ENCODE measurements around the gene NUP93.

Gene NUP93

GRCh38 chr16:56832768-56833167 is 102.8 kb downstream of the NUP93 start:
- TF ChIP-seq, protein P1, sequence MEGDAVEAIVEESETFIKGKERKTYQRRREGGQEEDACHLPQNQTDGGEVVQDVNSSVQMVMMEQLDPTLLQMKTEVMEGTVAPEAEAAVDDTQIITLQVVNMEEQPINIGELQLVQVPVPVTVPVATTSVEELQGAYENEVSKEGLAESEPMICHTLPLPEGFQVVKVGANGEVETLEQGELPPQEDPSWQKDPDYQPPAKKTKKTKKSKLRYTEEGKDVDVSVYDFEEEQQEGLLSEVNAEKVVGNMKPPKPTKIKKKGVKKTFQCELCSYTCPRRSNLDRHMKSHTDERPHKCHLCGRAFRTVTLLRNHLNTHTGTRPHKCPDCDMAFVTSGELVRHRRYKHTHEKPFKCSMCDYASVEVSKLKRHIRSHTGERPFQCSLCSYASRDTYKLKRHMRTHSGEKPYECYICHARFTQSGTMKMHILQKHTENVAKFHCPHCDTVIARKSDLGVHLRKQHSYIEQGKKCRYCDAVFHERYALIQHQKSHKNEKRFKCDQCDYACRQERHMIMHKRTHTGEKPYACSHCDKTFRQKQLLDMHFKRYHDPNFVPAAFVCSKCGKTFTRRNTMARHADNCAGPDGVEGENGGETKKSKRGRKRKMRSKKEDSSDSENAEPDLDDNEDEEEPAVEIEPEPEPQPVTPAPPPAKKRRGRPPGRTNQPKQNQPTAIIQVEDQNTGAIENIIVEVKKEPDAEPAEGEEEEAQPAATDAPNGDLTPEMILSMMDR (IDR thresholded peaks at IDR 0.05; ENCODE audit: low read depth, low read length), result no peak
- DNase-seq (ENCODE audit: extremely low read depth, low read depth), result no peak

DNA sequence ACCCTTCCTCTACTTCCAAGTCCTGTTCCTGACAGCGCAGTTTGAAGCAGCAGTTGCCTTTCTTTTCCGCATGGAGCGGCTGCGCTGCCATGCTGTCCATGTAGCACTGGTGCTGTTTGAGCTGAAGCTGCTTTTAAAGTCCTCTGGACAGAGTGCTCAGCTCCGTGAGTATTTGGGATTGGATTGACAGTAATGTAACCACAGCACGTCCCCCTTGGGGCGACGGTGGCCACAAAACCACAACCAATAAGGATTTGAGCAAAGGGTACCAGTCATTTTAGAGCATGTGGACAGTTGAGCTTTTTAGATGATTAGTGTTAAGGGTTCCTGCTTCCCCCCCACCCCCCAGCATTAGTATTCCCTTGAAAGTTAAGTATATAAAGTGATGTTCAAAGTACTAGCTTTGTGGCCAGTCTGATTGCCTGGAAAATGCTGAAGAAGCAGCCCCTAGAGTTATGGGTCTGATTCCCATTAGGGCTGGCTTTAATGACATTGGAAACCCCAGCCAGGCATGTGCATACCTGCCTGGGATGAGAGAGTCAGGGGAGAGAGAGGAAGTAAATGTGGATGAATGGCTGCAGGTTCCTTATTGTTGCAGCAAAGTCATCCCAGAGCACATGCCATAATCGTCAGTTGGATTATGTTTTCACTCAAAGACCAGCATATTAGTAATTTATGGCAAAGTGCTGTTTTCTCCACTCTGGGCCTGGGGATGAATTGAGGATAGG is 103.5 kb downstream of the NUP93 start:
- DNase-seq (ENCODE audit: extremely low read depth, low read depth), result no peak
- TF ChIP-seq, protein P1 (IDR thresholded peaks at IDR 0.05; ENCODE audit: low read depth, low read length), result no peak

- TF ChIP-seq, protein P1 (IDR thresholded peaks at IDR 0.05; ENCODE audit: low read depth, low read length), result no peak
- no peak for DNase-seq (ENCODE audit: extremely low read depth, low read depth)
Measured at GRCh38 chr16:56835320-56835719, 105.4 kb downstream of the NUP93 start.

DNA sequence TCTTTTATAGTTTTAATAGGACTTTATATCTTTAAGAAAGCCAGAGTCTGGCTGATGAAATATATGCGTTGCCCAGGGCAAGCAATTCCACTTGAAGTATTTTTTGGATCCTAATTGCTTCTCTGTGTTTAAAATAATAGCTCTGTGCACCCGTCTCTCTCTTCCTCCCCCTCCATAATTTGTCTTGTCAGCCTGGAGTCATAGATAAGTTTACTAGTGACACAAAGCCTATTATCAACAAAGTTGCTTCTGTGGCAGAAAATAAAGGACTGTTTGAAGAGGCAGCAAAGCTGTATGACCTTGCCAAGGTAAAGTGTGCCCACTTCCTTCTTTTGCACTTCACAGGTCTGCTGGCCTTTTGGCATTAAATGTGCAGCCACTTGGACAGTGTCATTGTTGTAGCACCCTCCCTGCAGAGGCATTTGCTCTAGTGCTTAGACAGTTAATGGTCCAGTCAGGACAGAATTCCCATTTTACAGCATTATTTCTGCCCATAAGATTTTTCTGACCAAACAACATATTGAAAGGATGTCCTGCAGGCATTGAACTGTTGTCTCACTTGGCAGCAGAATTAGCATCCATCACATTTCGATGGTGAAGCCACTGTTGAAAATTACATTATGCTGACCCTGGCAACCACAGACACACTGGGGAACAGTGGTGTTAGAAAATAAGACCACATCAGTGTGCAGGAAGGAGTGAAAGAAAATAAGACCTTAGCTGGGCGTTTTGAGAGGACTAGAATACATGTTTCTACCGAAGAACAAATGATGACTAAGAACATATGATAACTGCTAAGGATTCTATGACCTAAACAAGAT is 106.7 kb downstream of the NUP93 start:
- TF ChIP-seq, protein P1 (IDR thresholded peaks at IDR 0.05; ENCODE audit: low read depth, low read length), result no peak
- no peak for DNase-seq (ENCODE audit: extremely low read depth, low read depth)

DNA sequence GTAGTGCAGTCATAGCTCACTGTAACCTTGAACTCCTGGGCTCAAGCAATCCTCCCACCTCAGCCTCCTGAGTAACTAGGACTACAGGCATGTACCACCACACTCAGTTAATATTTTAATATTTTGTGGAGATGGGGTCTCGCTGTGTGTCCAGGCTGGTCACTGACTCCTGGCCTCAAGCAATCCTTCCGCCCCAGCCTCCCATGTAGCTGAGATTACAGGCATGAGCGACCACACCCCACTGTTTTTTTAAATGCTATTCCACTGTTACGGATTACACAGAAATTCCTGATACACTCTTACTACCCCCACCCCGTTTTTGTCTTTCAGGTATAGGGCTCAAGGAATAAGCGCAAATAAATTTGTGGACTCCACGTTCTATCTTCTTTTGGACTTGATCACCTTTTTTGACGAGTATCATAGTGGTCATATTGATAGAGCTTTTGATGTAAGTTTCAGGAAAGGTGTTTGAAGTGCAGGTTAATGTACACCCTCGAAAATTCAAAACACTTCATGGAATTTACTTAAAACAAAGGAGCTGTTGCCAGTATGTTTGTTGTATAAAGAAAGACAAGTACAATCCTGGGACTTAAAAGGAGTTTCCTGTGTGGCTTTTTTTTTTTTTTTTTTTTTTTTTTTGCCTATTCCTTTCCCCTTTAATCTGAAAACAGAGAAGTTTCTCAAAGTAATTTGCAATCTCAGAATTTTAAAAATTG is 108.9 kb downstream of the NUP93 start:
- TF ChIP-seq, protein P1 (IDR thresholded peaks at IDR 0.05; ENCODE audit: low read depth, low read length), result no peak
- no peak for DNase-seq (ENCODE audit: extremely low read depth, low read depth)

DNA sequence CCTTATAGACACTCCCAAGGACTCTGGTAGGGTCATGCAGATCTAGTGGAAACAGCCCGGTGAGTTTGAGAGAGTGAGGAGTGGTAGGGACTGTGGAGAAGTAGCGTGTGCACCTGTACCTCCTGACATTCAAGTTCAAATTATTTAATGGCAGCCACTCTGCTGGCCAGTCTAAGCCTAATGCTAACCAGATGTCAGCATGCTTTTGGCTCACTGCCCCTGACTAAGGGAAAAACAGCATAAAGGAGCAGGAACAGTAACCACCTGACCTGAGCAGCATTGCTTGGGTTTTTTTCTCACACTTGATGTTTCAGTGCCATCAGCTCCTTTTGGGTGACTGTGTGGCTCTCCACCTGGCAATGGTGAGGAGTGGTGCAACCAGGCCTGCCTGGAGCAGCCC is 111.3 kb downstream of the NUP93 start:
- TF ChIP-seq, protein P1 (IDR thresholded peaks at IDR 0.05; ENCODE audit: low read depth, low read length), result no peak
- peak; percentile 44 for DNase-seq (ENCODE audit: extremely low read depth, low read depth)

Measured in AG09319 (cell line).